GM19397 (cell line): ENCODE measurements around the gene FAM98C.

Experiments used
- ATAC-seq: cut with Tn5 transposase; IDR thresholded peaks from one replicate; pipeline ENCODE4 v1.9.1; 2021; ENCODE audit warnings: mild to moderate bottlenecking, moderate library complexity; ENCODE audit not compliant: unreplicated experiment

Gene FAM98C

DNA sequence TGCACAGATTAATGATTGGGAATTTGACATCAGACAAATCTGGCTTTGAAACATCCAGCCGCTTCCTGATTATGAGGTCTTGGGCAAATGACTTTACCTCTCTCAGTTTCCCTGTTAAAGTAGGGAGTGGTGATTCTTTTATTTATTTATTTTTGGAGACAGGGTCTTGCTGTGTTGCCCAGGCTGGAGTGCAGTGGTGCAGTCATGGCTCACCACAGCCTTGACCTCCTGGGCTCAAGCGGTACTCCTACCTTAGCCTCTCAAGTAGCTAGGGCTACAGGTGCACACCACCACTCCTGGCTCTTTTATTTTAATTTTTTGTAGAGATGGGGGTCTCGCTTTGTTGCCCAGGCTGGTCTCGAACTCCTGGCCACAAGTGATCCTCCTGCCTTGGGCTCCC, 25.8 kb upstream of the FAM98C start:
- ATAC-seq: no peak

- no peak for ATAC-seq
Observed at GRCh38 chr19:38378866-38379265, 24.0 kb upstream of the FAM98C start.

DNA sequence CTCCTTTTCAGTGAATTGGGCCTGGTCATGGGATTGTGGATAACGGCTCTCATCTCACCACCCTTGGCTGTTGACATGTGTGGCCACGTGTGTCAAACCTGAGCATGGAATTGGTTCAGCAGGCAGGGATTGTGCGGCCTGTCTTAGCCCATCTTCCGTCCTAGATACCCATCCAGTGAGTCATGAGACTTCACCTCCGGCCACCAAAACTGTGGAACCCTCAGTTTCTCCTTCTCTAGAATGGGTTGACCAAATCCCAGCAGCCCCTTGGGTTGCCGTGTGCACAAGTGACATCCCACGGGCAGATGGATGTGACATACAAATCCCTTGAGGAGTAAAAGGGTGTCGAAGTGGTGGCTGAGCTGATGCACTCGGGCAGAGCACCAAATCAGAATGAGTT, 21.8 kb upstream of the FAM98C start:
- no peak for ATAC-seq

DNA sequence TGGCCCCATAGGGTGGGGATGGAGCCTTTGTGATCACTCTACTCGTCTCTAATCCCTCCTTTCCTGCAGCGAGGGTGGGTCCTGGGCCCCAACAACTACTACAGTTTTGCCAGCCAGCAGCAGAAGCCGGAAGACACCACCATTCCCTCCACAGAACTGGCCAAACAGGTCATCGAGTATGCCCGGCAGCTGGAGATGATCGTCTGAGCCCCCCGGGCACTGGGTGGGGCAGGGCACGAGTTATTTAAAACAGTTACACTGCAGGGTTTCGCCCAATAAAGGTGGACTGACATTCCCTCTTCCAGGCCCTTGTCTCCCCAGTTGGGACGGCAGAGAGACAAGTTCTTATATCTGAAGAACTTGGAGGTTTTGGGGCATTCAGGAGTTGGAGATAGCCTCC, 19.7 kb upstream of the FAM98C start:
- ATAC-seq: no peak

- ATAC-seq: no peak
Observed at GRCh38 chr19:38383743-38384142, 19.1 kb upstream of the FAM98C start.

DNA sequence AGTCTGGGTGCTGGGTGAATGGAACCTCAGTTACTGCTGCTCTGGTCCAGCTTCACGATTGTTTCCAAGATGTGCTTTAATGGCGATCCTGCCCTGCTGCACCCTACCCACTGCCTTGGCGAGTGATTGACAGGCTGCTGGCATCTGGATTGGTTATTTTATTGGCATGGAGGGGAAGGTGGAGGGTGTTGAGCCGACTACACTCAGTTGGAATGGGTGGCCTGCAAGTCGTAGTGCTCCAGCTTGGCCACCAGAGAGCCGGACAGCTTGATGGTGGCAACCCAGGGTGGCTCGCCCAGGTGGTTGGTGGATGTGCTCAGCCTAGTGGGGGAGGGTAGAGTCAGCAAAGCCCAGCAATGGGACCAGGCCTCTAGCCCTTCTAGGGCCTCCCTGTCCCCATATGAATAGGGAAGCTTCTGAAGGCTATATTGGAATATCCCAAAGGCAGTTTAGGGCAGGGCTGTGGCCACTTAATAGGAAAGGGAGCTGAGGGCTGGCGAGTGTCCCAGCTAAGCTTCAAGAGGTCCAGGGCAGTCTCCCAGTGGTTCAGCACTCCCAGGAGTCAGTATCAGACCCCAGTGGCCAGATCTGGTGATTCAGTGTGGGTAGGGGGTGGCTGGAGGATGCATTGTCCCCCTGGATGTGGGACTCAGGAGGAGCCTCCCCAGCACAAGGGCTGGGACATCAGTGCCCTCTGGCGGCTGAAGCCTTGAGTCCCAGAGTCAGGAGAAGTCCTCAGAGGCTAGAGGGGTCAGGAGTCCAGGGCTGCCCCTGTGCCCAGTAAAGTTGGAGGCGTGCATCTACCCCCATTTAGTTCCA, 18.5 kb upstream of the FAM98C start:
- no peak for ATAC-seq

DNA sequence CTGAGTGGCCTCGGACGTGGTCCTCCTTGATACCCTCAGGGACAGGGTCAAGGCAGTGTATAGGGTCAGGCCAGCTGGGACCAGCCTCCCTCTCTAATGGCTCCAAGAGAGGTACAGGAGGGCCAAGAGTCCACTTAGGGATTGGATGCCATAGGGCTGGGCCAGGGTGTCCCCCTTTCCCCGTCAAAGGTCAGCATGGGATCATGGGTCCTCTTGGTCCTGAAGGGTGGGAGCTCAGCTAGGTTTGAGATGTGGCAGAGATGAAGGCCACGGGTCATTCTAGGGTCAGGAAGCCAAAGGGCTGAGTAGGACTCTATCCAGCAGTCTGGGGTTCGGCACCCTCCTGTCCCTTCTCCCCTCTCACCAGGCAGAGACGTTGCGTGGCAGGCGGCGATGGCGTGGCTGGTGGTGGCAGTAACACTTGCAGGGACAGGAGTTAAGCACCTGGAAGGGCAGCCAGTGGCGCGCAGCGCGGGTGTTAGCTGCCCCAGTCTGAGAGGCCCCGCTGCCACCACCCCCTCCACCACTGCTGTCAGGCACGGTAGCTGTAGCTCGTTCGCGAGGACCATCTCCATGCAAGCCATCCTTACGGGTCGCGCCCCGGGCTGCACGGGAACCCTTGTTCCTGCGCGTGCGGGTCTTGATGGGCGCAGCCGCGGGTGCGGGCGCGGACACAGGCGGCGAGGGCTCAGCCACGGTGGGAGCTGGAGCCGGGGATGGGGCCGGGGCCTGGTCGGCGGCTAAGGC, 17.7 kb upstream of the FAM98C start:
- no peak for ATAC-seq

GRCh38 chr19:38385804-38386257, 17.1 kb upstream of the FAM98C start:
- ATAC-seq: no peak

GRCh38 chr19:38386300-38386970, 16.5 kb upstream of the FAM98C start:
- ATAC-seq: no peak

- no peak for ATAC-seq
Observed at GRCh38 chr19:38386971-38387549, 15.8 kb upstream of the FAM98C start.

GRCh38 chr19:38387550-38388348, 15.1 kb upstream of the FAM98C start, which contains the start of gene GGN:
GGN (minus strand) TSS chr19:38388034; CDS start chr19:38387261, 773 bp downstream.
- no peak for ATAC-seq

GRCh38 chr19:38388349-38389100, 14.4 kb upstream of the FAM98C start, which contains the start of gene SPRED3:
SPRED3 (plus strand) TSS chr19:38388697; CDS start chr19:38390303, 1,606 bp downstream.
- ATAC-seq: no peak

- no peak for ATAC-seq
Observed at GRCh38 chr19:38389101-38389925, 13.6 kb upstream of the FAM98C start.

DNA sequence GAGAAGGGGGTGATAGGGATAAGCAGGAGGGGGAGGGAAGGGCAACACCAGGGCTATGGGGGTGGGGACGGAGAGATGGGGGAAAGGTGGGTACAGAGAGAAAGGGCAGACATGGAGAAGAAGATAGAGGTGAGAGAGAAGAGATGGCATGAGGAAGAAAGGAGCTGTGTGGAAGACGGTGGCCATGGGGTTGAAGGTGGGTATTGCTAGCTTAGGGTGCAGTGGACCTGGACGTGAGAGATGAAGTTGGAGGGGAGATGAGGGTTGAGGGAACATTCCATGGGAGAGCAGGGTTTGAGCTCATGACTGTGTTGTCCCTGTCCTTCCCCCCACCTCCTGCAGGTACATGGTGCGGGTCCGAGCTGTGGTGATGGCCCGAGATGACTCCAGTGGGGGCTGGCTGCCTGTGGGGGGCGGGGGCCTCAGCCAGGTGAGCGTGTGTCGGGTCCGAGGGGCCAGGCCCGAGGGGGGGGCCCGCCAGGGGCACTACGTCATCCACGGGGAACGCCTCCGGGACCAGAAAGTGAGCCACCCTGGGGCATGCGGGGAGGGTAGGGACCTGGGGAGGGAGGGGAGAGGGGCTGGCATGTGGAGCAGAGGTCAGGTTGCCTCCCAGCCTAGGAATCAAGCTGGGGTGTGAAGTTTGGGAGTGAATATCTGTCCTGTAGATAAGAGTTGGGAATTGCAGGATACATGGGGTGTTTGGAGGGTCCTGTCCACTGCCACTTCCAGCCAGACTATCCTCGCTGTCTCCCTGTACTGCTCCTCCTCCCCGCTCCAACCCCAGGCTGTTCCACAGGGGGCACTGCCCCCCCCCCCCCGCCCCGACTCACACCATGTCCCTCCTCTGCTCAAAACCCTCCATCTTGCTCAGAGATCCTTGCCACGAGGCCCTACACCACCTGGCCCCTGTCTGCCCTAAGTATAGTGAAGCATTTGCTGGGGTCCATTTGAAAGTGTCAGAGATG, 12.7 kb upstream of the FAM98C start:
- no peak for ATAC-seq

DNA sequence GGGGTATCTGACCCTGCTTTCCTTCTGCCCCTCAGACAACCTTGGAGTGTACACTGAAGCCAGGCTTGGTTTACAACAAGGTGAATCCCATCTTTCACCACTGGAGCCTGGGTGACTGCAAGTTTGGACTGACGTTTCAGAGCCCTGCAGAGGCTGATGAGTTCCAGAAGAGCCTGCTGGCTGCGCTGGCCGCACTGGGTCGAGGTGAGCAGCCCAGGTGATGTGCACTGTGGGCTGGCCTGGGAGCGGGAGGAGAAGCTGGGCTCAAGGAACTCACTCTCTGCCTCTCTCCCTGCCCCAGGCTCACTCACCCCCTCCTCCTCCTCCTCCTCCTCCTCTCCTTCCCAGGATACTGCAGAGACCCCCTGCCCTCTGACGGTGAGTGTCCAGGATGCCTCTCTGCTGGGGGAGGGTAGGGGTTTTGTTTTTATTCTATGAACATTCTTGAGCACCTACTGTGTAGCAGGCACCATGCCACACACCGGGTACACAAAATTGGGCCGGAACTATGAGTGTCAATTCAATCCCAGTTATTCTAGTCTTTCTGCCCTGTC, 10.9 kb upstream of the FAM98C start:
- ATAC-seq: no peak

DNA sequence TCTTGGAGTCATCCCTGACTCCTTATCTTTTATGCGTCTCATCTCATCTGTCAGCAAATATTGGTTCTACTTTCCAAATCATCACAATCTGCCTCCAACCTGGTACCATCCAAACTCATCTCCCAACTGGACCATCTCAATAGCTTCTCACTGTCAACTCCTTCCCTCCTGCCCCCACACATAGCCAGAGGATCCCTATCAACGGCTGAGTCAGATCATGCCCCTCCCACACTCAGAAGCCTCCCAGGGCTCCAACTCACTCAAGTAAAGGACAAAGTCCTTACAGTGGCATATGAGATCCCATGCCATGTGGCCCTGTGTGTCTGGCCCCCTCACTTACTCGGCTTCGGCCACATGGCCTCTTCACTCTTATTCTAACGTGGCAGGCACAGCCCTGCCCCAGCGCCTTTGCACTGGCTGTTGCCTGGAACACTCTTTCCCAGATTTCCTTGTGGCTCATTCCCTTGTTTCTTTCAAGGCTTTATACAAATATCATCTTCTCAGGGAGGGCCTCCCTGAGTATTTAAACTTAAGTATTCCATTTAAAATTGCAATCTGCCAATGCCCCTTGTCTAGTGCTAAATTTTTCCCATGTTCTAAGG, 10.1 kb upstream of the FAM98C start:
- no peak for ATAC-seq

DNA sequence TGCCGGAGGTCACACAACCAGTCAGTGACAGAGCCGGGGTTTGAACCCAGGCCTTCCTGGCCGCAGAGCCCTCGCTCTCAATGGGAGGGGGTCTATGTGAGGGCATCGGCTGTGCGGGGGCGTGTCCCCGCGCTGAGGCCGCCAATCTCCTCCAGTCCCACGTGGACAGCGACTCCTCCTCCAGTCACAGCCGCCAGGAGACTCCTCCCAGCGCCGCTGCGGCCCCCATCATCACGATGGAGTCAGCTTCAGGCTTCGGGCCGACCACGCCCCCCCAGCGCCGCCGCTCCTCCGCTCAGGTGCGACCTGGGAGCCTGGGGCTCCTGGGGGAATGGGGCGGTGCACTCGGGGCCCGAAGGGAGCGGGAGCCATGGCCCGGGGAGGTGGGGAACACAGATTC, 8.4 kb upstream of the FAM98C start:
- no peak for ATAC-seq
